ENCODE measurements around the gene SWAP70. TPM values are rescaled to one million over a fixed set of nuclear protein-coding genes. Genes with fewer than 3 reads are reported as not detected.
"Not testable (repeated sequence)": the region's sequence is repeated elsewhere in the genome, so short reads cannot be mapped to it uniquely, and the experiment has no call there.

The SWAP70 gene
- total RNA-seq, 1 donor from 2014 or later = 33.7 TPM

- H3K9me3 Mint-ChIP-seq (ENCODE audit: unreplicated experiment) = peaks cover 2% of the 10 kb centered on the region
- TF ChIP-seq EZH2 (IDR thresholded peaks at IDR 0.05; ENCODE audit: insufficient read depth, low read length) = no peak
- TF ChIP-seq CTCF (IDR thresholded peaks at IDR 0.05; ENCODE audit: insufficient read depth, low read depth, low read length) = no peak
- no peaks in the 10 kb centered on the region for H3K27me3 Mint-ChIP-seq (ENCODE audit: low read depth, unreplicated experiment)
- DNase-seq (ENCODE audit: low read depth) = no peak
- H3K4me1 Mint-ChIP-seq (ENCODE audit: low read depth, unreplicated experiment) = peaks cover 20% of the 10 kb centered on the region
- no peak for FAIRE-seq
- no peak overlapping the region for H3K27ac ChIP-seq (ENCODE audit: low read depth, low read length)
- H3K36me3 ChIP-seq (ENCODE audit: insufficient read depth, low read length) = no peaks in the 10 kb centered on the region
- no peak overlapping the region for H3K4me2 ChIP-seq (ENCODE audit: low read length)
- H3K4me3 Mint-ChIP-seq (ENCODE audit: unreplicated experiment) = no peak overlapping the region
- H3K27me3 ChIP-seq (ENCODE audit: insufficient read depth, low read length) = no peaks in the 10 kb centered on the region
- H2AFZ ChIP-seq (ENCODE audit: low read depth, low read length) = no peak overlapping the region
- no peak overlapping the region for H3K4me3 ChIP-seq (ENCODE audit: insufficient read depth, low read depth, low read length)
- no peak overlapping the region for H3K9ac ChIP-seq (ENCODE audit: low read length)
- no peaks in the 10 kb centered on the region for H3K9me3 ChIP-seq (ENCODE audit: insufficient read depth, low read depth, low read length)
- H3K4me1 ChIP-seq (ENCODE audit: insufficient read depth, low read length) = peaks cover 15% of the 10 kb centered on the region
- no peaks in the 10 kb centered on the region for H3K79me2 ChIP-seq (ENCODE audit: insufficient read depth, low read length)
- peaks cover 1% of the 10 kb centered on the region for H3K36me3 Mint-ChIP-seq (ENCODE audit: low read depth, unreplicated experiment)
- no peaks in the 10 kb centered on the region for H4K20me1 ChIP-seq (ENCODE audit: insufficient read depth, low read length)
- H3K27ac Mint-ChIP-seq (ENCODE audit: unreplicated experiment) = no peak overlapping the region
These were observed 44.9 kb upstream of the SWAP70 start for GRCh38 chr11:9619004-9619403.

- Mint-ChIP-seq H3K27me3 (ENCODE audit: low read depth, unreplicated experiment) (no peaks in the 10 kb centered on the region), H3K4me1 (ENCODE audit: low read depth, unreplicated experiment) (peaks cover 17% of the 10 kb centered on the region), H3K36me3 (ENCODE audit: low read depth, unreplicated experiment) (peaks cover 1% of the 10 kb centered on the region), H3K4me3 (ENCODE audit: unreplicated experiment) (no peak overlapping the region), H3K27ac (ENCODE audit: unreplicated experiment) (no peak overlapping the region), H3K9me3 (ENCODE audit: unreplicated experiment) (peaks cover 2% of the 10 kb centered on the region)
- no peak for FAIRE-seq
- H3K4me1 ChIP-seq (ENCODE audit: insufficient read depth, low read length) = peaks cover 5% of the 10 kb centered on the region
- no peak overlapping the region for H3K4me2 ChIP-seq (ENCODE audit: low read length)
- H3K4me3 ChIP-seq (ENCODE audit: insufficient read depth, low read depth, low read length) = no peak overlapping the region
- no peak overlapping the region for H2AFZ ChIP-seq (ENCODE audit: low read depth, low read length)
- no peaks in the 10 kb centered on the region for H3K79me2 ChIP-seq (ENCODE audit: insufficient read depth, low read length)
- no peaks in the 10 kb centered on the region for H3K36me3 ChIP-seq (ENCODE audit: insufficient read depth, low read length)
- H3K9ac ChIP-seq (ENCODE audit: low read length) = no peak overlapping the region
- H4K20me1 ChIP-seq (ENCODE audit: insufficient read depth, low read length) = no peaks in the 10 kb centered on the region
- H3K27me3 ChIP-seq (ENCODE audit: insufficient read depth, low read length) = no peaks in the 10 kb centered on the region
- no peak for DNase-seq (ENCODE audit: low read depth)
- no peak overlapping the region for H3K27ac ChIP-seq (ENCODE audit: low read depth, low read length)
- no peaks in the 10 kb centered on the region for H3K9me3 ChIP-seq (ENCODE audit: insufficient read depth, low read depth, low read length)
- no peak for TF ChIP-seq CTCF (IDR thresholded peaks at IDR 0.05; ENCODE audit: insufficient read depth, low read depth, low read length)
- no peak for TF ChIP-seq EZH2 (IDR thresholded peaks at IDR 0.05; ENCODE audit: insufficient read depth, low read length)
These were observed 43.9 kb upstream of the SWAP70 start for GRCh38 chr11:9619971-9620370.

GRCh38 chr11:9622353-9622752 is 41.5 kb upstream of the SWAP70 start:
- not testable (repeated sequence) for DNase-seq (ENCODE audit: low read depth); H3K4me3 ChIP-seq (ENCODE audit: insufficient read depth, low read depth, low read length); H3K4me3 Mint-ChIP-seq (ENCODE audit: unreplicated experiment); H3K36me3 ChIP-seq (ENCODE audit: insufficient read depth, low read length); H3K79me2 ChIP-seq (ENCODE audit: insufficient read depth, low read length); H3K27ac Mint-ChIP-seq (ENCODE audit: unreplicated experiment); H3K27me3 ChIP-seq (ENCODE audit: insufficient read depth, low read length); H4K20me1 ChIP-seq (ENCODE audit: insufficient read depth, low read length); H3K9me3 ChIP-seq (ENCODE audit: insufficient read depth, low read depth, low read length); H3K9me3 Mint-ChIP-seq (ENCODE audit: unreplicated experiment); H2AFZ ChIP-seq (ENCODE audit: low read depth, low read length); H3K4me1 ChIP-seq (ENCODE audit: insufficient read depth, low read length); H3K27me3 Mint-ChIP-seq (ENCODE audit: low read depth, unreplicated experiment); H3K27ac ChIP-seq (ENCODE audit: low read depth, low read length); FAIRE-seq; H3K36me3 Mint-ChIP-seq (ENCODE audit: low read depth, unreplicated experiment); H3K9ac ChIP-seq (ENCODE audit: low read length); H3K4me2 ChIP-seq (ENCODE audit: low read length)
- H3K4me1 Mint-ChIP-seq (ENCODE audit: low read depth, unreplicated experiment) = peaks cover 13% of the 10 kb centered on the region

- DNase-seq (ENCODE audit: low read depth); H3K9me3 Mint-ChIP-seq (ENCODE audit: unreplicated experiment); H3K79me2 ChIP-seq (ENCODE audit: insufficient read depth, low read length); H3K4me1 ChIP-seq (ENCODE audit: insufficient read depth, low read length); H3K27me3 ChIP-seq (ENCODE audit: insufficient read depth, low read length); H3K27ac Mint-ChIP-seq (ENCODE audit: unreplicated experiment); H3K4me1 Mint-ChIP-seq (ENCODE audit: low read depth, unreplicated experiment); H3K4me3 Mint-ChIP-seq (ENCODE audit: unreplicated experiment); H3K27me3 Mint-ChIP-seq (ENCODE audit: low read depth, unreplicated experiment); H4K20me1 ChIP-seq (ENCODE audit: insufficient read depth, low read length); H3K36me3 Mint-ChIP-seq (ENCODE audit: low read depth, unreplicated experiment); H3K9ac ChIP-seq (ENCODE audit: low read length); H3K4me3 ChIP-seq (ENCODE audit: insufficient read depth, low read depth, low read length); H3K27ac ChIP-seq (ENCODE audit: low read depth, low read length); H3K9me3 ChIP-seq (ENCODE audit: insufficient read depth, low read depth, low read length); FAIRE-seq; H3K36me3 ChIP-seq (ENCODE audit: insufficient read depth, low read length); H3K4me2 ChIP-seq (ENCODE audit: low read length); H2AFZ ChIP-seq (ENCODE audit: low read depth, low read length): not testable (repeated sequence)
These were observed 40.8 kb upstream of the SWAP70 start for GRCh38 chr11:9623053-9623452.

Measured in astrocyte (in vitro differentiated cells and primary cell).